Activated CD4-positive, alpha-beta T cell treated with anti-CD3 and anti-CD28 coated beads for 36 hours (primary cell): ENCODE measurements around the gene CDK11B. TPM values are rescaled to one million over a fixed set of nuclear protein-coding genes. Genes with fewer than 3 reads are reported as not detected.
"Not testable (repeated sequence)": the region's sequence is repeated elsewhere in the genome, so short reads cannot be mapped to it uniquely, and the experiment has no call there.

Experiments
- ATAC-seq: fragments of 200-7000 bp; cut with Tn5 transposase; one replicate; pipeline ENCODE4 v1.10.0; 2021; ENCODE audit warnings: mild to moderate bottlenecking, moderate library complexity
- CTCF ChIA-PET: fragments of 350-600 bp; sonication (Branson Sonifier 250); formaldehyde crosslinking; loops from one replicate; lab custom pipeline; 2021; ENCODE audit warnings: antibody characterized with exemption; lab: Charles Lee
- POLR2A ChIA-PET: fragments of 350-600 bp; sonication (Branson Sonifier 250); formaldehyde crosslinking; loops from one replicate; lab custom pipeline; 2021; ENCODE audit warnings: antibody characterized with exemption, inconsistent platforms; lab: Charles Lee
- DNase-seq: peaks from one replicate; pipeline ENCODE4 v3.0.0-alpha.2; 2020
- H3K27ac Mint-ChIP-seq: one replicate; pipeline ENCODE4 v1.8.0; 2021; ENCODE audit warnings: mixed read lengths
- H3K27me3 Mint-ChIP-seq: one replicate; pipeline ENCODE4 v1.8.0; 2021; ENCODE audit warnings: mixed read lengths
- H3K36me3 Mint-ChIP-seq: one replicate; pipeline ENCODE4 v1.8.0; 2021; ENCODE audit warnings: low read depth, mixed read lengths
- H3K4me1 Mint-ChIP-seq: one replicate; pipeline ENCODE4 v1.8.0; 2021; ENCODE audit warnings: mixed read lengths
- H3K4me3 Mint-ChIP-seq: one replicate; pipeline ENCODE4 v1.8.0; 2021; ENCODE audit warnings: mild to moderate bottlenecking, moderate library complexity, mixed read lengths
- H3K9me3 Mint-ChIP-seq: one replicate; pipeline ENCODE4 v1.8.0; 2021; ENCODE audit warnings: low read depth, mixed read lengths
- intact Hi-C, 2 experiments: fragments of 100-400 bp; cut with DNase I in 1 of 2; cut with micrococcal nuclease in 1 of 2; formaldehyde crosslinking; loops; one replicate each; pipeline versions ENCODE4 v1.14.2 to v1.15.1; 2022 to 2024; cut with DNase I, micrococcal nuclease
- total RNA-seq, 2 experiments: library from RNA; stranded (reverse); gene quantifications; one replicate each; pipeline ENCODE4 v1.2.3, GENCODE V29; 2021

CDK11B gene
- total RNA-seq, 2 experiments from 2014 or later, result 36.3 to 38.8 TPM

DNA sequence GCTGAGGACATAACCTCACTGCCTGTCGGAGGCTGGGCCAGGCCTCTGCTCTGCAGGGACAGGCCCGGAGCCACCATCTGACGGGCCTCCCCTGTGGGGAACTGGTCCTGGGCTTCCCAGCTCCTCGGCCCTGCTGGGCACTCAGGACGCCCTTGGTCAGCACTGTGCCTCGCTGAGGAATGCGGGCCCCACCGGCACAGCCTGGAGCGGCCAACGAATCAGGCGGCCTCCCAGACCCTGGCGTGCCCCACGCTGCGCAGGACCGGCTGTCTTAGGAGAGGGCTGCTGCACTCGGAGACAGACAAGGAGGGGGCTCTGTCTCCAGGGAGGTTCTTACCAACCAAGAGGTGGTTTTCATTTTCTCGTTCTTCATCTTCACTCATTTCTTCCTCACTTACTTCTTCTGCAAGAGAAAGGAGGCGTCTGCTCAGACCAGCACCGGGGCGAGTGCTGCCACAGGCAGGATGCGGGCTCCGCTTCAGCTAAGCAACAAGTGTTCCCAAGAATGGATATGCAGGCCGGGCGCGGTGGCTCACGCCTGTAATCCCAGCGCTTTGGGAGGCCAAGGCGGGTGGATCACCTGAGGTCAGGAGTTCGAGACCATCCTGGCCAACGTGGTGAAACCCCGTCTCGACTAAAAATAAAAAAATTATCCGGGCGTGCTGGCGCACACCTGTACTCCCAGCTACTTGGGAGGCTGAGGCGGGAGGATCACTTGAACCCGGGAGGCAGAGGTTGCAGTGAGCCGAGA lies 17.9 kb downstream of the CDK11B start:
- CTCF ChIA-PET, H3K4me1 Mint-ChIP-seq, ATAC-seq, intact Hi-C loops, H3K9me3 Mint-ChIP-seq, H3K36me3 Mint-ChIP-seq, DNase-seq, H3K27ac Mint-ChIP-seq, H3K27me3 Mint-ChIP-seq, POLR2A ChIA-PET, H3K4me3 Mint-ChIP-seq: not testable (repeated sequence)

DNA sequence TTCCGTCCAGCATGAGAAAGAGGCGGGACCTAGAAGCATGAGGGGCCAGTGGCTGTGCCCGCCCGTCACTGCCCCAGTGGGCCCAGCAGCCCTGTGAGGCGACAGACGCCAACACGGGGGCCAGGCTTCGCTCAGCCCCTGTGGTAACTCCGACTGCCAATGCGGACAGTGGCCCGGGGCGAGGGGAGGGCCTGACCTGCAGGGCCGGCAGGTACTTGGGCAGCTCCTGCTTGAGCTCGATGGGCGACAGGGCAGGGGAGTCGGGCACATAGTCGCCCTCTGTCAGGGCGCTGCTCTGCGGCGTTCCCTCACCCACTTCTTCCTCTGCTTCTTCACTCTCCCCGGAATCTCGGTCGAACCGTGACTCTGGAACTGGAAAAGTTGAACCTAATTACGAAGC lies 18.7 kb downstream of the CDK11B start:
- H3K36me3 Mint-ChIP-seq, H3K4me1 Mint-ChIP-seq, DNase-seq, ATAC-seq, CTCF ChIA-PET, H3K4me3 Mint-ChIP-seq, H3K27me3 Mint-ChIP-seq, intact Hi-C loops, H3K9me3 Mint-ChIP-seq, H3K27ac Mint-ChIP-seq, POLR2A ChIA-PET: not testable (repeated sequence)

DNA sequence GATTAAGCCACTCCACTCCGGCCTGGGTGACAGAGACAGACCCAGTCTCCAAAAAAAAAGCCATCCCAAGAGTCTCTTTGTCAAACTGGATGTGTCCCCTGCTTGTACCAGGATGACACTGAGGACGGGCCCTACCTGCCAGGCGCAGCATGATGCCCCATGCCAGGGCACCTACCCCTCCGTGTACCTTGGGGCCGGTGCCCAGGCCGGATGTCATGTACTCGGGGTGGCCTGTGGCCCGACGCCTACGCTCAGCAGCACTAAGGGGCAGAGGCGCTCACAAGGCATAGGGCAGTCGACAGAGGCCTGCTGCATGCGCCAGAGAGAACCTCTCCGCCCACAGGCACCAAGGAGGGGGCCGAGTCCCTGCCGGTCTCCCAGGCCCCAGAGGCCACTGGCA lies 19.4 kb downstream of the CDK11B start:
- H3K36me3 Mint-ChIP-seq, H3K27ac Mint-ChIP-seq, CTCF ChIA-PET, ATAC-seq, H3K4me3 Mint-ChIP-seq, intact Hi-C loops, H3K27me3 Mint-ChIP-seq, H3K9me3 Mint-ChIP-seq, POLR2A ChIA-PET, DNase-seq, H3K4me1 Mint-ChIP-seq: not testable (repeated sequence)

DNA sequence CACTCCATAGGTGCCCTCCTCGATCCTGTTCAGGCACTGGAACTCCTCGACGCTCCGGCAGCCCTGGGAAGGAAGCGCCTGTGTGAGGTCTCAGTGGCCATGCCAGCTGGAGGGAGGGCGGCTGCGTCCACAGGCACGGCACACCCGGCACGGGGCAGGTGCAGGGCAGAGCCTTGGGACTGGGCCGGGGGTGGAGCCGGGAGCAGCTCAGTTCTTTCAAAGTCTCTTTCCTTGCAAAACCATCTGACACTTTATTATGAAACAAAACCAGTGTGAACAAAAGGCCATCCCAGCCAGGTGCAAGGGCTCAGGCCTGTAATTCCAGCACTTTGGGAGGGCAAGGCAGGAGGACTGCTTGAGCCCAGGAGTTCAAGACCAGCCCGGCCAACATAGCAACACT lies 20.3 kb downstream of the CDK11B start:
- POLR2A ChIA-PET, CTCF ChIA-PET, H3K4me1 Mint-ChIP-seq, H3K4me3 Mint-ChIP-seq, H3K27me3 Mint-ChIP-seq, H3K36me3 Mint-ChIP-seq, H3K9me3 Mint-ChIP-seq, H3K27ac Mint-ChIP-seq, intact Hi-C loops, DNase-seq, ATAC-seq: not testable (repeated sequence)

DNA sequence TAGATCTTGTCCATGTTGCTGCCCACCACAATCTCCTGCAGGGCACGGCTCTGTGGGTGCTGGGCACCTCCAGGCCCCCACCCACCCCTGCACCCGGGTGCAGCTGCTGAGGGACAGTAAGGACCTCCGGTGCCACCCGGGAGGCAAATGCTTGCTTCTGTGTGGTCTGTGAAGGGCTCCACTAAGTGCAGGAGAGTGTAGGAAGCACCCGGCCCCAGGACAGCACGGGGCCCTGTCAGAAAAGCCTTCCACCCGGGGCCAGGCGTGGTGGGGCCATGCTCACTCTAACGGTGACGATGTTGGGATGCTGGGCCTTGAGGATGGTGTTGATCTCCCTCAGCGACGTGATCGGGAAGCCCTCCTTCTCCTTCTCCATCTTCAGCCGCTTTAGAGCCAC lies 21.3 kb downstream of the CDK11B start:
- intact Hi-C loops, H3K27me3 Mint-ChIP-seq, H3K4me3 Mint-ChIP-seq, POLR2A ChIA-PET, H3K36me3 Mint-ChIP-seq, H3K9me3 Mint-ChIP-seq, H3K4me1 Mint-ChIP-seq, CTCF ChIA-PET, H3K27ac Mint-ChIP-seq, DNase-seq, ATAC-seq: not testable (repeated sequence)

DNA sequence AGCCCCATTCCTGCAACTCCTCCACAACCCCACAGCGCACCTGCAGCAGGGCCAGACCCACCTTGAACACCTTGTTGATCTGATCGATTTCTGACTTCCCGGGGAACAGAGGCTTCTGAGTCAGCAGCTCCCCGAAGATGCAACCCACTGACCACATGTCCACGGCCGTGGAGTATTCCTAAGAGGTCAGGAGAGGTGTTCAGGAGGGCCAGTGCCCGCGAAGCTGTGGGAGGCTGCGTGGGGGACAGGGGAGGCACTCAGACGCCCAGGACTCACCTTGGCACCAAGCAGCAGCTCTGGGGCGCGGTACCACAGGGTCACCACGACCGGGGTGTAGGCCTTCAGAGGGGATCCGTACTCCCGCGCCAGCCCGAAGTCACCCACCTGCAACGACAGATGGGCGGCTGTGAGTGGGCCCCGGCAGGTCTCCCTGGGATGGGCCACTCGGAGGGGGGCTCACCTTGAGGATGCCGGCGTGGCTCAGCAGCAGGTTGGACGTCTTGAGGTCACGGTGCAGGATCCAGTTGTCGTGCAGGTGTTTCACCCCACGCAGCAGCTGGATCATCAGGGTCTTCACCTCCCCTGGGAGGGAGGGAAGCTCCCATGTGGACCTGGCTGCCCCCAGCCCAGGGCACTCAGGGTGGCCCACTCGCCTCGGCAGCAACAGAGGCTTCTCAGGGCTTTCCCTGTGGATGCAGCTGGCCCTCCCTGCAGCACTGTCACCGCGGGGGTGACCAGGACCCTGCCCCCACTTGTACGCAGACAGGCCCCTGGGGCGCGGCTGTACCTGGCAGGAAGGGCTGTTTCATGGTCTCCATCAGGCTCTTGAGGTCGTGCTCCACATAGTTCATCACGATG lies 22.0 kb downstream of the CDK11B start:
- H3K4me3 Mint-ChIP-seq, ATAC-seq, DNase-seq, H3K27me3 Mint-ChIP-seq, intact Hi-C loops, H3K9me3 Mint-ChIP-seq, H3K36me3 Mint-ChIP-seq, H3K4me1 Mint-ChIP-seq, H3K27ac Mint-ChIP-seq: not testable (repeated sequence)
- CTCF ChIA-PET, result interaction anchor here (0.5 kb wide), 1 partner anchor 171 kb away, joined by 3 read pairs; no protein-coding TSS in a partner anchor
- POLR2A ChIA-PET, result interaction anchor here (0.5 kb wide), 1 partner anchor 49 kb away, joined by 3 read pairs; no protein-coding TSS in a partner anchor

DNA sequence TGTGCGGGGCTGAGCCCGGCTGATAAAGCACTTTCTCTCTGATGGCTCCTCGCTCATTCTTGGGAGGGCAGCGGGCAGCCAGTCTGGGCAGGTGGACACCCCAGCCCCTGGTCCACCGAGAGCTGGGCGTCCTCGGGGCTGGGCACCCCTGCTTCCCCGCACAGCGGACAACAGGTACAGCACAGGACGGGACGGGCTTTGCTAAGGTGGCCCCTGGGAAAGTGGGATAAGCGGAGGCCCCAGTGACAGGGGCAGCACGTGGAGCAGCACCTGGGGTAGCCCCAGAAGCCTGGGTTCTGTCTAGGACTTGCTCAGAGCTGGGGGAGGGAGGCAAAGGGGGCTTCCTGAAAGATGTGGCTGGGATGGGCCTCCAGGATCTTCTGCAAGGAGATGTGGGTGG lies 24.2 kb downstream of the CDK11B start:
- H3K36me3 Mint-ChIP-seq, H3K27me3 Mint-ChIP-seq, ATAC-seq, H3K27ac Mint-ChIP-seq, H3K4me3 Mint-ChIP-seq, DNase-seq, H3K4me1 Mint-ChIP-seq, POLR2A ChIA-PET, H3K9me3 Mint-ChIP-seq, CTCF ChIA-PET: not testable (repeated sequence)
- intact Hi-C loops, result loop anchor here in 1 of 2 experiments (5.0 kb wide), 1 partner anchor 122 kb away; the partner anchor contains the start of gene ATAD3A

DNA sequence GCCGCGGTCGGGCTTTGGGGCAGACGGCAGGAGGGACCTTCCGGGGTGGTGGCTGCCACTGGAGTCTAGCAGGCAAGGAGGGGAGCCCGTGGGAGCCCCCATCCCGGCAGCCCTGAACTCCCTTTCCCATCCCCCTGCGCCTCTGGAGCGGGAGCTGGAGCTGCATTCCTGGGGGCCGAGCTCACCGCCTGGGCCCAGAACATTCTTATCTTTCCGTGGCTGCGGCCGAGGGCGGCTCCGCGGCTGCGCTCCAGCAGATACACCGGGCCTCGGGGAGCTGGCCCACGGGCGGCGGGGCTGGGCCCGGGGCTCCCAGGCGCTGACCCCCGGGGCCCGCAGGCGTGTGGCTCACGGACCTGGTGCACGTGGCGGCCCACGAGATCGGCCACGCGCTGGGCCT lies 25.4 kb downstream of the CDK11B start:
- intact Hi-C loops, result loop anchor here in 1 of 2 experiments (5.0 kb wide), 1 partner anchor 121 kb away; the partner anchor contains the start of gene ATAD3A

DNA sequence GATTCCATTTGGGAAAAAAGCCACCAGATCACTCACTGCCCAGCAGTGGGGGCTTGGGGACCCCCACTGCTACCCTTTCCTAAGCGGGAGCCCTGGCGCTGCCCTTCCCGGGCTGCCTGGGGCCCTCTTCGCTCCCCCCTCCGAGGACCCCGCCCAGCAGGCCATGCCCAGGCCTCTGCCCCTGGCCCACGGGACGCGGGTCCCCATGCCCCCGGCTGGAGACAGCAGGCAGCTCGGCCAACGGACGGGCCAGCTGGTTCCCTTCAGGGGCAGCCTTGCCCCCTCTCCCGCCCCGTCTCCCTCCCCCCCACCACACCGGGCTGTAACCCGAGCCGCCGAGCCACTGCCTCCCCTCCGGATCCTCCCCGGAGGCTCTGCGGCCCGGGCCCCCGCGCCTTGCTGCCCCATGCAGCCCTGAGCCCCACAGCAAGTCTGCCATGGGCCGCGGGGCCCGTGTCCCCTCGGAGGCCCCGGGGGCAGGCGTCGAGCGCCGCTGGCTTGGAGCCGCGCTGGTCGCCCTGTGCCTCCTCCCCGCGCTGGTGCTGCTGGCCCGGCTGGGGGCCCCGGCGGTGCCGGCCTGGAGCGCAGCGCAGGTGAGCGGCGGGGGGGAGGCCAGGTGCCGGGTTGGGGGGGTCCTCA lies 26.9 kb downstream of the CDK11B start, which contains the start of gene MMP23B:
MMP23B (plus strand) TSS at position 392 of the 639 bp plus-strand sequence; CDS start at position 438, 46 bp downstream.
- Mint-ChIP-seq H3K4me3 (no peak within 1 kb of the TSS), H3K27me3 (peaks cover 4% of the 10 kb centered on the region), H3K27ac (no peak within 1 kb of the TSS), H3K9me3 (no peaks in the 10 kb centered on the region), H3K4me1 (peaks cover 7% of the 10 kb centered on the region), H3K36me3 (peaks cover 2% of the 10 kb centered on the region)
- no peak for ATAC-seq
- ChIA-PET POLR2A (no interaction called here), CTCF (interaction anchor here (0.7 kb wide), 1 partner anchor 19 kb away, joined by 3 read pairs; no protein-coding TSS in a partner anchor)
- no peak for DNase-seq
- intact Hi-C loops, result loop anchor here in 1 of 2 experiments (2.0 to 5.0 kb wide), 4 partner anchors 17 to 120 kb away; partner anchors contain the start of genes ATAD3A, CDK11B, MIB2 and SSU72

More for the DNA sequence above, 25.4 kb downstream of the CDK11B start:
- H3K9me3 Mint-ChIP-seq, POLR2A ChIA-PET, H3K4me3 Mint-ChIP-seq, H3K36me3 Mint-ChIP-seq, H3K27me3 Mint-ChIP-seq, DNase-seq, H3K27ac Mint-ChIP-seq, CTCF ChIA-PET, H3K4me1 Mint-ChIP-seq, ATAC-seq: not testable (repeated sequence)

DNA sequence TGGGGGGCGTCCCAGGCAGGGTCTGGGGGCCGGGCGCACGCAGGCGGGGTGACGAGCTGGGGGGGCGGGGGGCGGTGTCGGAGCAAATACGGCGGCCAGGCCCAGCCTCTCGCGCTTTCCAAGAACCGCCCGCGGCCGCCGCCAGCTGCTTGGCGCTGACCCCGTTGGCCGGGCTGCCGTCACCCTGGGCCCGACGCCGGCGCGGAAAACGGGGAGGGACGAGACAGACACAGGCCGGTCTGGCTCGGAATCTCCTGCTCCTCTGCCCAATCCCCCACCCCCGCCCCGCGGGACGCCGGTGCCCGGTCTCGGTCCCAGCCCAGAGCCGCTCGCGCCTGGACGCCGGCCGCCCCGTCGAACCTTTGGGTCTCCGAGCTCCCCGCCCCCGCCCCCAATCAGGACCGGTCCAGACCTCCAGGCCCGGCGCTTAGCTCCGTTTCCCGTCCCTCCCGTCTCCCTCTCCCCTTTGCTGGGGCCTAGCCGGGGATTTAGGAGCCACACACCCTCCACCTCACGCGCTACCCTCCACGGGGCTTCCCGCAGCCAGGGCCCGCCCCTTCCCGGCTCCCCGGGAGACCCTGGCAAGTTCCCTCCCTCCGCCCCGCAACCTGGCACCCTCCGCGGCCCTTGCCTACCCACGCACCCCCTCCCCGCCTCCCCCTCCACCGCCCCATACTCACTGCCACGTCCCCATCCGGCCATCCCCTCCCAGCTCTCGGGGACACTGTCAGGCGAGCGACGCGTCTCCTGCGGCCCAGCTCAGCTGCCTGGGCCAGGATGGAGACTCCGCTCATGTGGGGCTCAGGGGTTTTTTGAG lies 27.6 kb downstream of the CDK11B start:
- Mint-ChIP-seq H3K9me3 (no peaks in the 10 kb centered on the region), H3K4me3 (no peak overlapping the region), H3K27me3 (peaks cover 4% of the 10 kb centered on the region), H3K36me3 (peaks cover 2% of the 10 kb centered on the region), H3K4me1 (peaks cover 7% of the 10 kb centered on the region), H3K27ac (no peak overlapping the region)
- ChIA-PET POLR2A (interaction anchor here (0.6 kb wide), 1 partner anchor 148 kb away, joined by 3 read pairs; no protein-coding TSS in a partner anchor), CTCF (interaction anchor here (0.7 kb wide), 1 partner anchor 20 kb away, joined by 3 read pairs; no protein-coding TSS in a partner anchor)
- DNase-seq (peak; percentile 38), ATAC-seq (no peak)
- intact Hi-C loops, result loop anchor here (1.0 to 5.0 kb wide), 5 partner anchors 16 to 119 kb away; partner anchors contain the start of genes MIB2 (in 2 of the 2), ATAD3A (in 1 of the 2), CDK11B (in 1 of the 2) and SSU72 (in 1 of the 2)
